ENCODE results near the gene LGALS4. TPM values are rescaled to one million over a fixed set of nuclear protein-coding genes. Genes with fewer than 3 reads are reported as not detected.
A peak's percentile ranks its signal among the peaks of the same experiment; 100 is the strongest.
"Not testable (repeated sequence)": the region's sequence is repeated elsewhere in the genome, so short reads cannot be mapped to it uniquely, and the experiment has no call there.

The LGALS4 gene, protein sequence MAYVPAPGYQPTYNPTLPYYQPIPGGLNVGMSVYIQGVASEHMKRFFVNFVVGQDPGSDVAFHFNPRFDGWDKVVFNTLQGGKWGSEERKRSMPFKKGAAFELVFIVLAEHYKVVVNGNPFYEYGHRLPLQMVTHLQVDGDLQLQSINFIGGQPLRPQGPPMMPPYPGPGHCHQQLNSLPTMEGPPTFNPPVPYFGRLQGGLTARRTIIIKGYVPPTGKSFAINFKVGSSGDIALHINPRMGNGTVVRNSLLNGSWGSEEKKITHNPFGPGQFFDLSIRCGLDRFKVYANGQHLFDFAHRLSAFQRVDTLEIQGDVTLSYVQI
- total RNA-seq (1 to 10 TPM; 3.8 to 8.8 (median 6.6) TPM), total RNA-seq (0.06 to 3.4 (median 1.2) reads per million in 29 experiments)
- 3.0 TPM for total RNA-seq (2013)

GRCh38 chr19:38812841-38813320 lies at the start of gene LGALS4:
LGALS4 (minus strand) TSS chr19:38812945; CDS start chr19:38812886, 59 bp downstream.
- Mint-ChIP-seq H3K27me3 (no peaks in the 10 kb centered on the region), H3K9me3 (no peaks in the 10 kb centered on the region), H3K4me3 (no peak within 1 kb of the TSS), H3K36me3 (peaks cover 20% of the 10 kb centered on the region), H3K27ac (no peak within 1 kb of the TSS), H3K4me1 (no peaks in the 10 kb centered on the region)
- Histone ChIP-seq H3K27ac (ENCODE audit: low read length) (no peak within 1 kb of the TSS), H3K36me3 (ENCODE audit: control insufficient read depth in 2 of 2, extremely low read depth in 1 of 2, insufficient read depth in 1 of 2, low read length in 1 of 2) (peaks cover 20 to 31% of the 10 kb centered on the region in 2 donors), H3K9me3 (no peaks in the 10 kb centered on the region), H3K4me3 (ENCODE audit: control insufficient read depth in 1 of 2, extremely low read depth in 1 of 2, low read length in 1 of 2) (no peak within 1 kb of the TSS), H3K4me1 (ENCODE audit: control insufficient read depth in 1 of 2, extremely low read depth in 1 of 2, insufficient read depth in 2 of 2, low read length in 2 of 2) (no peaks in the 10 kb centered on the region), H3K27me3 (replicated peaks in 1 of 2; ENCODE audit: control insufficient read depth in 2 of 2, extremely low read depth in 1 of 2, insufficient read depth in 2 of 2, low read length in 1 of 2) (no peaks in the 10 kb centered on the region)
- DNase-seq (no peak), ATAC-seq (replicated peaks in 1 of 4) (peak in 1 of 4 experiments; percentile 16)
- CTCF ChIA-PET: no interaction called here
- 94% methylated on average over 10 of the region's 15 CpGs for WGBS (ENCODE audit: insufficient coverage)
- POLR2A ChIA-PET: no interaction called here

GRCh38 chr19:38861368-38861767 lies 48.6 kb upstream of the LGALS4 start:
- ChIA-PET CTCF (interaction anchor here in 1 of 2 donors (0.6 kb wide), 2 partner anchors 27 to 476 kb away, joined by 3 to 7 read pairs; no protein-coding TSS in a partner anchor), POLR2A (interaction anchor here in 1 of 2 donors (0.8 kb wide), 1 partner anchor 10 kb away, joined by 4 read pairs; no protein-coding TSS in a partner anchor)
- no peak overlapping the region for H3K4me3 Mint-ChIP-seq
- Histone ChIP-seq H3K9me3 (no peaks in the 10 kb centered on the region), H3K36me3 (ENCODE audit: control insufficient read depth in 2 of 2, extremely low read depth in 1 of 2, insufficient read depth in 1 of 2, low read length in 1 of 2) (no peaks in the 10 kb centered on the region), H3K27me3 (replicated peaks in 1 of 2; ENCODE audit: control insufficient read depth in 2 of 2, extremely low read depth in 1 of 2, insufficient read depth in 2 of 2, low read length in 1 of 2) (no peaks in the 10 kb centered on the region), H3K4me3 (ENCODE audit: control insufficient read depth in 1 of 2, extremely low read depth in 1 of 2, low read length in 1 of 2) (no peak overlapping the region), H3K4me1 (ENCODE audit: control insufficient read depth in 1 of 2, extremely low read depth in 1 of 2, insufficient read depth in 2 of 2, low read length in 2 of 2) (peaks cover 24 to 49% of the 10 kb centered on the region in 2 experiments), H3K27ac (ENCODE audit: low read length) (no peak overlapping the region)
- no peak overlapping the region for H3K27ac Mint-ChIP-seq
- H3K36me3 Mint-ChIP-seq: no peaks in the 10 kb centered on the region
- no peaks in the 10 kb centered on the region for H3K9me3 Mint-ChIP-seq
- DNase-seq (no peak), ATAC-seq (replicated peaks in 1 of 4) (no peak)
- H3K27me3 Mint-ChIP-seq: no peaks in the 10 kb centered on the region
- WGBS (ENCODE audit: insufficient coverage): no CpG with 5 or more reads among the region's 3 CpGs
- H3K4me1 Mint-ChIP-seq: peaks cover 34 to 55% (median 43%) of the 10 kb centered on the region in 3 donors

GRCh38 chr19:38859631-38860204 lies 47.0 kb upstream of the LGALS4 start:
- DNase-seq; H3K27ac ChIP-seq (ENCODE audit: low read length); H3K9me3 Mint-ChIP-seq; H3K4me3 ChIP-seq (ENCODE audit: control insufficient read depth in 1 of 2, extremely low read depth in 1 of 2, low read length in 1 of 2); POLR2A ChIA-PET; H3K27ac Mint-ChIP-seq; ATAC-seq (replicated peaks in 1 of 4); H3K4me3 Mint-ChIP-seq; H3K27me3 Mint-ChIP-seq; H3K27me3 ChIP-seq (replicated peaks in 1 of 2; ENCODE audit: control insufficient read depth in 2 of 2, extremely low read depth in 1 of 2, insufficient read depth in 2 of 2, low read length in 1 of 2); H3K36me3 ChIP-seq (ENCODE audit: control insufficient read depth in 2 of 2, extremely low read depth in 1 of 2, insufficient read depth in 1 of 2, low read length in 1 of 2); H3K36me3 Mint-ChIP-seq; CTCF ChIA-PET; H3K9me3 ChIP-seq: not testable (repeated sequence)
- peaks cover 15 to 35% of the 10 kb centered on the region in 2 experiments for H3K4me1 ChIP-seq (ENCODE audit: control insufficient read depth in 1 of 2, extremely low read depth in 1 of 2, insufficient read depth in 2 of 2, low read length in 2 of 2)
- WGBS (ENCODE audit: insufficient coverage): 96% methylated on average over 7 of the region's 21 CpGs
- H3K4me1 Mint-ChIP-seq: peaks cover 18 to 44% (median 27%) of the 10 kb centered on the region in 3 donors

DNA sequence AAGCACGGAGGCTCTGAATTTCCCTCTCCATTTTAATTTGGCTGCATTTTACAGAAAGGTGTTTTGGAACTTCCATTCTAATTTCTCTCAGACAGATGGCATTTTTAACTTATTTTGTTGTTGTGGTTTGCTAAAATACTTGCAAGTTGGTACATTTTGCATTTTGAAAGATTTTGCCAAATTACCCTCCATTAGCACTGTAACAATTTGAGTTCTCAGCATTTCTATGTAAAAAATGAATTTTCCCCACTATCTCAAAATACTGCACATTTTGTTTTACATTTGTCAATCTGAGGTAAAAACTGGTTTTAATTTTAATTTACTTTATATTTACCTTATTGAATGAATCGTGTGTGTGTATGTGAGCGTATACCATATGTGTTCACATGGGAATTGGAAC lies 44.1 kb upstream of the LGALS4 start:
- no peak for DNase-seq
- WGBS (ENCODE audit: insufficient coverage): no CpG with 5 or more reads among the region's 3 CpGs
- ChIA-PET POLR2A (interaction anchor here in 1 of 2 donors (0.6 to 1.2 kb wide), 4 partner anchors 10 to 79 kb away, joined by 3 to 4 read pairs (median 3); no protein-coding TSS in a partner anchor), CTCF (no interaction called here)
- H3K27ac ChIP-seq (ENCODE audit: low read length): peak overlapping the region; percentile 47
- H3K4me3 ChIP-seq (ENCODE audit: control insufficient read depth in 1 of 2, extremely low read depth in 1 of 2, low read length in 1 of 2): no peak overlapping the region
- H3K4me1 ChIP-seq (ENCODE audit: control insufficient read depth in 1 of 2, extremely low read depth in 1 of 2, insufficient read depth in 2 of 2, low read length in 2 of 2): peaks cover 10 to 34% of the 10 kb centered on the region in 2 experiments
- H3K4me1 Mint-ChIP-seq: peaks cover 20 to 40% (median 26%) of the 10 kb centered on the region in 3 donors
- peak overlapping the region; percentile 82 to 85 for H3K27ac Mint-ChIP-seq
- no peaks in the 10 kb centered on the region for H3K36me3 ChIP-seq (ENCODE audit: control insufficient read depth in 2 of 2, extremely low read depth in 1 of 2, insufficient read depth in 1 of 2, low read length in 1 of 2)
- no peaks in the 10 kb centered on the region for H3K36me3 Mint-ChIP-seq
- ATAC-seq (replicated peaks in 1 of 4): no peak
- peak overlapping the region in 2 of 3 donors; percentile 29 to 53 for H3K4me3 Mint-ChIP-seq
- H3K9me3 ChIP-seq: no peaks in the 10 kb centered on the region
- H3K9me3 Mint-ChIP-seq: no peaks in the 10 kb centered on the region
- H3K27me3 Mint-ChIP-seq: no peaks in the 10 kb centered on the region
- no peaks in the 10 kb centered on the region for H3K27me3 ChIP-seq (replicated peaks in 1 of 2; ENCODE audit: control insufficient read depth in 2 of 2, extremely low read depth in 1 of 2, insufficient read depth in 2 of 2, low read length in 1 of 2)

- H3K27me3 ChIP-seq (replicated peaks in 1 of 2; ENCODE audit: control insufficient read depth in 2 of 2, extremely low read depth in 1 of 2, insufficient read depth in 2 of 2, low read length in 1 of 2); CTCF ChIA-PET; H3K4me3 ChIP-seq (ENCODE audit: control insufficient read depth in 1 of 2, extremely low read depth in 1 of 2, low read length in 1 of 2); H3K36me3 Mint-ChIP-seq; POLR2A ChIA-PET; H3K27me3 Mint-ChIP-seq; DNase-seq; H3K9me3 ChIP-seq; H3K27ac Mint-ChIP-seq; H3K27ac ChIP-seq (ENCODE audit: low read length); H3K4me3 Mint-ChIP-seq; H3K9me3 Mint-ChIP-seq; H3K36me3 ChIP-seq (ENCODE audit: control insufficient read depth in 2 of 2, extremely low read depth in 1 of 2, insufficient read depth in 1 of 2, low read length in 1 of 2); ATAC-seq (replicated peaks in 1 of 4): not testable (repeated sequence)
- peaks cover 13 to 44% of the 10 kb centered on the region in 2 experiments for H3K4me1 ChIP-seq (ENCODE audit: control insufficient read depth in 1 of 2, extremely low read depth in 1 of 2, insufficient read depth in 2 of 2, low read length in 2 of 2)
- whole genome bisulfite sequencing (ENCODE audit: insufficient coverage): no CpG with 5 or more reads among the region's 37 CpGs
- peaks cover 31 to 43% (median 35%) of the 10 kb centered on the region in 3 donors for H3K4me1 Mint-ChIP-seq
Measured at GRCh38 chr19:38855751-38856150, 43.0 kb upstream of the LGALS4 start.

GRCh38 chr19:38854961-38855360 lies 42.2 kb upstream of the LGALS4 start:
- DNase-seq; H3K9me3 Mint-ChIP-seq; ATAC-seq (replicated peaks in 1 of 4); H3K36me3 Mint-ChIP-seq; H3K9me3 ChIP-seq; H3K4me3 Mint-ChIP-seq; H3K4me3 ChIP-seq (ENCODE audit: control insufficient read depth in 1 of 2, extremely low read depth in 1 of 2, low read length in 1 of 2); H3K27me3 Mint-ChIP-seq; CTCF ChIA-PET; H3K27me3 ChIP-seq (replicated peaks in 1 of 2; ENCODE audit: control insufficient read depth in 2 of 2, extremely low read depth in 1 of 2, insufficient read depth in 2 of 2, low read length in 1 of 2); H3K27ac Mint-ChIP-seq; POLR2A ChIA-PET; H3K27ac ChIP-seq (ENCODE audit: low read length); H3K36me3 ChIP-seq (ENCODE audit: control insufficient read depth in 2 of 2, extremely low read depth in 1 of 2, insufficient read depth in 1 of 2, low read length in 1 of 2): not testable (repeated sequence)
- H3K4me1 ChIP-seq (ENCODE audit: control insufficient read depth in 1 of 2, extremely low read depth in 1 of 2, insufficient read depth in 2 of 2, low read length in 2 of 2): peaks cover 13 to 45% of the 10 kb centered on the region in 2 experiments
- WGBS (ENCODE audit: insufficient coverage): no CpG with 5 or more reads among the region's 3 CpGs
- H3K4me1 Mint-ChIP-seq: peaks cover 32 to 42% (median 37%) of the 10 kb centered on the region in 3 donors
